GM12878 (cell line): ENCODE results near the gene LILRB2.
"Not testable (repeated sequence)": the region's sequence is repeated elsewhere in the genome, so short reads cannot be mapped to it uniquely, and the experiment has no call there.

Source experiments
- BHLHE40 ChIP-seq, 2 experiments: fragments of 450-650 bp in 1 of 2; IDR thresholded peaks; 2 replicates each; pipeline ENCODE4 v1.6.1; 2011 to 2017; ENCODE audit warnings: low read depth in 2 of 2, borderline replicate concordance in 1 of 2, improper control_type of control experiment in 1 of 2, low read length in 1 of 2, mild to moderate bottlenecking in 1 of 2
- CBX3 ChIP-seq: fragments of 200-600 bp; sonication (generic); IDR thresholded peaks from 2 replicates; pipeline ENCODE4 v1.6.1; 2016; ENCODE audit warnings: low read depth, borderline replicate concordance
- ETV6 ChIP-seq, 2 experiments: fragments of 450-650 bp in 1 of 2; IDR thresholded peaks in 1 of 2; conservative IDR thresholded peaks in 1 of 2; 2 replicates each; pipeline ENCODE4 v1.6.1; 2014; ENCODE audit warnings: antibody characterized with exemption in 1 of 2, borderline replicate concordance in 1 of 2, low read depth in 1 of 2, mild to moderate bottlenecking in 1 of 2, moderate library complexity in 1 of 2
- EZH2 ChIP-seq: IDR thresholded peaks from 2 replicates; pipeline ENCODE4 v1.6.1; 2012; ENCODE audit warnings: low read depth, mild to moderate bottlenecking, control low read depth, inconsistent platforms, low read length, borderline replicate concordance; ENCODE audit not compliant: control insufficient read depth
- HCFC1 ChIP-seq: fragments of 150-350 bp; IDR thresholded peaks from 2 replicates; pipeline ENCODE4 v1.6.1; 2014; ENCODE audit warnings: low read length
- POLR2A ChIP-seq: IDR thresholded peaks from 2 replicates; pipeline ENCODE4 v1.6.1; 2011; ENCODE audit warnings: low read depth, mild to moderate bottlenecking, low read length
- SPI1 ChIP-seq: IDR thresholded peaks from 2 replicates; pipeline ENCODE4 v1.6.1; 2011; ENCODE audit warnings: low read depth, mild to moderate bottlenecking, low read length, moderate library complexity, borderline replicate concordance; ENCODE audit not compliant: insufficient read depth
- TAF1 ChIP-seq: IDR thresholded peaks from 2 replicates; pipeline ENCODE4 v1.6.1; 2011; ENCODE audit warnings: mild to moderate bottlenecking, low read depth, low read length, borderline replicate concordance
- TF ChIP-seq, protein P1 (sequence below), 3 experiments: IDR thresholded peaks in 2 of 3; conservative IDR thresholded peaks in 1 of 3; 2 replicates each; pipeline ENCODE4 v1.5.1; 2011; ENCODE audit warnings: low read depth in 3 of 3, low read length in 3 of 3, mild to moderate bottlenecking in 3 of 3, control low read depth in 2 of 3, moderate library complexity in 2 of 3, inconsistent platforms in 1 of 3, mixed read lengths in 1 of 3; ENCODE audit not compliant: control insufficient read depth in 2 of 3, insufficient read depth in 1 of 3; ENCODE audit errors: extremely low read depth in 1 of 3

DNA sequence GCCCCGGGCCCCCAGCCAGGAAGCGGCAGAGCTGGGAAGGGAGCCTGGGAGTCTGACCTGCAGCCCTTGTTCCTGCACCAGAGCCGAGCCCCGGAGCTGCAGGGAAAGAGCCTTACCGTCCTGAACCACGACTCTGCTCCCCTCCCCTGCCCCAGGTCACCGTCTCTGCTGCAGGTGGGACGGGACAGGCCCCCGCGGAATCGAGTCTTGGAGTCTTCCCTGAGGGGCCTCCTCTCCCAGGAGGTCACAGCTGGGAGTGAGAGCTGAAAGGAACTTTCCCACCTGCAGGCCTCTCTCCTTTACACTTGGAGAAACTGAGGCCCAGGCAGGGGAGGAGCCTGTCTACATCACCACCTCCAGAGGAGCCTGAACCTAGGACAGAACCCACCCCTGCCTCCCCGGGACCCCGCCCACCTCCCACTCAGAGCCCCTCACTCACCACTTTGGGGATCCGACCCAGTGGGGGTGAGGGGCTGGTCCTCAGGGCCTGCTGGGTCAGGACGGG, 3.7 kb downstream of the LILRB2 start:
- not testable (repeated sequence) for TF ChIP-seq CBX3; HCFC1; EZH2; BHLHE40 (IDR thresholded peaks at IDR 0.05; ENCODE audit: borderline replicate concordance in 1 of 2, low read depth in 2 of 2, low read length in 1 of 2); ETV6 (conservative IDR thresholded peaks at IDR 0.05 in 1 of 2, IDR thresholded peaks at IDR 0.05 in 1 of 2; ENCODE audit: borderline replicate concordance in 1 of 2, low read depth in 1 of 2); POLR2A; SPI1; TAF1
- TF ChIP-seq, protein P1, sequence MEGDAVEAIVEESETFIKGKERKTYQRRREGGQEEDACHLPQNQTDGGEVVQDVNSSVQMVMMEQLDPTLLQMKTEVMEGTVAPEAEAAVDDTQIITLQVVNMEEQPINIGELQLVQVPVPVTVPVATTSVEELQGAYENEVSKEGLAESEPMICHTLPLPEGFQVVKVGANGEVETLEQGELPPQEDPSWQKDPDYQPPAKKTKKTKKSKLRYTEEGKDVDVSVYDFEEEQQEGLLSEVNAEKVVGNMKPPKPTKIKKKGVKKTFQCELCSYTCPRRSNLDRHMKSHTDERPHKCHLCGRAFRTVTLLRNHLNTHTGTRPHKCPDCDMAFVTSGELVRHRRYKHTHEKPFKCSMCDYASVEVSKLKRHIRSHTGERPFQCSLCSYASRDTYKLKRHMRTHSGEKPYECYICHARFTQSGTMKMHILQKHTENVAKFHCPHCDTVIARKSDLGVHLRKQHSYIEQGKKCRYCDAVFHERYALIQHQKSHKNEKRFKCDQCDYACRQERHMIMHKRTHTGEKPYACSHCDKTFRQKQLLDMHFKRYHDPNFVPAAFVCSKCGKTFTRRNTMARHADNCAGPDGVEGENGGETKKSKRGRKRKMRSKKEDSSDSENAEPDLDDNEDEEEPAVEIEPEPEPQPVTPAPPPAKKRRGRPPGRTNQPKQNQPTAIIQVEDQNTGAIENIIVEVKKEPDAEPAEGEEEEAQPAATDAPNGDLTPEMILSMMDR (IDR thresholded peaks at IDR 0.05 in 2 of 3, conservative IDR thresholded peaks at IDR 0.05 in 1 of 3; ENCODE audit: control insufficient read depth in 2 of 3, extremely low read depth in 1 of 3, insufficient read depth in 1 of 3, low read depth in 3 of 3, low read length in 3 of 3), result not testable (repeated sequence)
